Uterus (tissue), 2 donors: ENCODE results near the gene TBX10.

ENCODE experiments used
- POLR2A ChIP-seq, 2 donors: fragments of 450-650 bp; IDR thresholded peaks; one replicate each; pipeline ENCODE4 v1.6.1; 2016; ENCODE audit warnings: antibody characterized with exemption in 2 of 2, mild to moderate bottlenecking in 1 of 2, moderate library complexity in 1 of 2
- TF ChIP-seq, protein P1 (sequence below), 4 experiments: fragments of 200-600 bp in 2 of 4; fragments of 450-650 bp in 2 of 4; sonication (generic) in 2 of 4; IDR thresholded peaks; one replicate each; pipeline ENCODE4 v1.5.1; 2016 to 2019; ENCODE audit warnings: antibody characterized with exemption in 4 of 4, mild to moderate bottlenecking in 2 of 4, moderate library complexity in 1 of 4

DNA sequence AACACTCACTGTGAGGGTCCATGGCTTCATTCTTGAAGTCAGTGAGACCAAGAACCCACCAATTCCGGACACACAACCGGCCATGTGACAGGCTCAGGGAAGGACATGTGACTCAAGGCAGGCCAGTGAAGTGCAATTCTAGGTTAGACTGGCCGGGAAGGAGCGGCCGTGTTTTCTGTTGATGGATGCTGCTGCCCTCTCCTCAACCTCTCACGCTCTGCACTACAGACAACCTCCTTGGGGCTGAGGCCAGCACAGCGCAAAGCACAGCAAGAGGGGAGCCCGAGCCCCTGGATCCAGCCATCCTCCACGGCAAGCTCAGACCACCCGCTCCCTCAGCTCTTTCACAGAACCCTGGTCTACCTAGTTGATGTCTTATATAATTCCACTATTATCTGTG, 12.6 kb downstream of the TBX10 start:
- TF ChIP-seq POLR2A (IDR thresholded peaks at IDR 0.05): no peak
- TF ChIP-seq, protein P1, sequence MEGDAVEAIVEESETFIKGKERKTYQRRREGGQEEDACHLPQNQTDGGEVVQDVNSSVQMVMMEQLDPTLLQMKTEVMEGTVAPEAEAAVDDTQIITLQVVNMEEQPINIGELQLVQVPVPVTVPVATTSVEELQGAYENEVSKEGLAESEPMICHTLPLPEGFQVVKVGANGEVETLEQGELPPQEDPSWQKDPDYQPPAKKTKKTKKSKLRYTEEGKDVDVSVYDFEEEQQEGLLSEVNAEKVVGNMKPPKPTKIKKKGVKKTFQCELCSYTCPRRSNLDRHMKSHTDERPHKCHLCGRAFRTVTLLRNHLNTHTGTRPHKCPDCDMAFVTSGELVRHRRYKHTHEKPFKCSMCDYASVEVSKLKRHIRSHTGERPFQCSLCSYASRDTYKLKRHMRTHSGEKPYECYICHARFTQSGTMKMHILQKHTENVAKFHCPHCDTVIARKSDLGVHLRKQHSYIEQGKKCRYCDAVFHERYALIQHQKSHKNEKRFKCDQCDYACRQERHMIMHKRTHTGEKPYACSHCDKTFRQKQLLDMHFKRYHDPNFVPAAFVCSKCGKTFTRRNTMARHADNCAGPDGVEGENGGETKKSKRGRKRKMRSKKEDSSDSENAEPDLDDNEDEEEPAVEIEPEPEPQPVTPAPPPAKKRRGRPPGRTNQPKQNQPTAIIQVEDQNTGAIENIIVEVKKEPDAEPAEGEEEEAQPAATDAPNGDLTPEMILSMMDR (IDR thresholded peaks at IDR 0.05): no peak
